DOHH2 (cell line): ENCODE data around the gene COX6A2.
"Not testable (repeated sequence)": the region's sequence is repeated elsewhere in the genome, so short reads cannot be mapped to it uniquely, and the experiment has no call there.

Source experiments
- H3F3A ChIP-seq: fragments of 200-600 bp; sonication (generic), shearing (Covaris generic); 2 replicates; pipeline ENCODE4 v1.6.0; 2016; ENCODE audit warnings: antibody characterized with exemption, mild to moderate bottlenecking; ENCODE audit not compliant: control insufficient read depth, insufficient read depth
- H3K27ac ChIP-seq: fragments of 200-600 bp; sonication (generic); 2 replicates; pipeline ENCODE4 v1.5.1; 2014; ENCODE audit warnings: low read depth, mild to moderate bottlenecking, low read length, moderate library complexity
- H3K27me3 ChIP-seq: fragments of 200-600 bp; sonication (generic); 2 replicates; pipeline ENCODE4 v1.6.1; 2014; ENCODE audit warnings: mild to moderate bottlenecking, low read length, mixed read lengths; ENCODE audit not compliant: control insufficient read depth
- H3K36me3 ChIP-seq: fragments of 200-600 bp; sonication (generic); 2 replicates; pipeline ENCODE4 v1.6.1; 2014; ENCODE audit warnings: mild to moderate bottlenecking, low read length, moderate library complexity, mixed read lengths; ENCODE audit not compliant: control insufficient read depth
- H3K4me1 ChIP-seq: fragments of 200-600 bp; sonication (generic); 2 replicates; pipeline ENCODE4 v1.6.1; 2014; ENCODE audit warnings: mild to moderate bottlenecking, low read length, mixed read lengths; ENCODE audit not compliant: control insufficient read depth
- H3K4me2 ChIP-seq: fragments of 200-600 bp; sonication (generic); 2 replicates; pipeline ENCODE4 v1.6.0; 2014; ENCODE audit warnings: mild to moderate bottlenecking, low read length, moderate library complexity
- H3K4me3 ChIP-seq: fragments of 200-600 bp; sonication (generic); 2 replicates; pipeline ENCODE4 v1.5.1; 2014; ENCODE audit warnings: mild to moderate bottlenecking, low read length, mixed read lengths
- H3K79me2 ChIP-seq: fragments of 200-600 bp; sonication (generic); 2 replicates; pipeline ENCODE4 v1.6.1; 2014; ENCODE audit warnings: mild to moderate bottlenecking, low read length, mixed read lengths; ENCODE audit not compliant: control insufficient read depth
- H3K9me2 ChIP-seq: fragments of 200-600 bp; sonication (generic); replicated peaks from 2 replicates; pipeline ENCODE4 v1.6.1; 2014; ENCODE audit warnings: mild to moderate bottlenecking, low read length, mixed read lengths; ENCODE audit not compliant: control insufficient read depth
- H3K9me3 ChIP-seq: fragments of 200-600 bp; sonication (generic); 2 replicates; pipeline ENCODE4 v1.6.1; 2014; ENCODE audit warnings: antibody characterized with exemption, low read length, mixed read lengths; ENCODE audit not compliant: control insufficient read depth, insufficient read depth
- H4K20me1 ChIP-seq: fragments of 200-600 bp; sonication (generic); 2 replicates; pipeline ENCODE4 v1.6.0; 2014; ENCODE audit warnings: low read depth, mild to moderate bottlenecking, antibody characterized with exemption, low read length, moderate library complexity; ENCODE audit not compliant: control insufficient read depth, insufficient read depth
- CTCF ChIP-seq: fragments of 200-600 bp; sonication (generic); IDR thresholded peaks from one replicate; pipeline ENCODE4 v1.5.1; 2014; ENCODE audit warnings: antibody characterized with exemption, mild to moderate bottlenecking, low read depth, low read length; ENCODE audit not compliant: poor library complexity, severe bottlenecking
- EZH2phosphoT487 ChIP-seq: fragments of 200-600 bp; sonication (generic); IDR thresholded peaks from 2 replicates; pipeline ENCODE4 v1.6.1; 2017; ENCODE audit warnings: borderline replicate concordance, mild to moderate bottlenecking, antibody characterized with exemption, low read length, moderate library complexity, mixed read lengths

Gene COX6A2

GRCh38 chr16:31421587-31421986 lies 6.6 kb downstream of the COX6A2 start:
- H3K9me2 ChIP-seq: no peaks in the 10 kb centered on the region
- no peaks in the 10 kb centered on the region for H3K27me3 ChIP-seq
- no peaks in the 10 kb centered on the region for H3K4me1 ChIP-seq
- TF ChIP-seq EZH2phosphoT487 (no peak), CTCF (no peak)
- H3K36me3 ChIP-seq: no peaks in the 10 kb centered on the region
- no peaks in the 10 kb centered on the region for H3K79me2 ChIP-seq
- H3K27ac ChIP-seq: no peak overlapping the region
- no peak overlapping the region for H3K4me2 ChIP-seq
- H4K20me1 ChIP-seq: no peaks in the 10 kb centered on the region
- H3K4me3 ChIP-seq: no peak overlapping the region
- H3F3A ChIP-seq: no peaks in the 10 kb centered on the region
- no peaks in the 10 kb centered on the region for H3K9me3 ChIP-seq

GRCh38 chr16:31420037-31420436 lies 8.1 kb downstream of the COX6A2 start:
- Histone ChIP-seq H3K4me1 (no peaks in the 10 kb centered on the region), H3K9me3 (no peaks in the 10 kb centered on the region), H3K27ac (no peak overlapping the region), H3K36me3 (no peaks in the 10 kb centered on the region), H3K27me3 (no peaks in the 10 kb centered on the region), H4K20me1 (no peaks in the 10 kb centered on the region), H3K4me3 (no peak overlapping the region), H3K9me2 (no peaks in the 10 kb centered on the region), H3K4me2 (no peak overlapping the region), H3F3A (no peaks in the 10 kb centered on the region), H3K79me2 (no peaks in the 10 kb centered on the region)
- TF ChIP-seq EZH2phosphoT487 (no peak), CTCF (no peak)

- Histone ChIP-seq H3K4me2 (no peak overlapping the region), H3K27me3 (no peaks in the 10 kb centered on the region), H3K79me2 (no peaks in the 10 kb centered on the region), H3K36me3 (no peaks in the 10 kb centered on the region), H3K4me3 (no peak overlapping the region), H3K4me1 (no peaks in the 10 kb centered on the region; the same call in 1 of the 2 replicates), H3K9me2 (no peaks in the 10 kb centered on the region), H3K27ac (no peak overlapping the region), H3F3A (no peaks in the 10 kb centered on the region), H3K9me3 (no peaks in the 10 kb centered on the region), H4K20me1 (no peaks in the 10 kb centered on the region)
- TF ChIP-seq EZH2phosphoT487 (no peak), CTCF (no peak)
Measured at GRCh38 chr16:31417916-31418315, 10.2 kb downstream of the COX6A2 start.

GRCh38 chr16:31417036-31417435 lies 11.1 kb downstream of the COX6A2 start:
- not testable (repeated sequence) for H3K79me2 ChIP-seq, H3K4me1 ChIP-seq, H3K27ac ChIP-seq, H4K20me1 ChIP-seq, H3K4me2 ChIP-seq, H3K9me2 ChIP-seq, H3F3A ChIP-seq, H3K27me3 ChIP-seq, H3K9me3 ChIP-seq, H3K36me3 ChIP-seq, H3K4me3 ChIP-seq
